GM12875 (cell line): ENCODE results near the gene TVP23A.

Experiments used
- H3K4me3 ChIP-seq: one replicate; pipeline ENCODE4 v1.5.1; 2011; ENCODE audit warnings: low read depth, low read length, control low read depth
- CTCF ChIP-seq: IDR thresholded peaks from 2 replicates; pipeline ENCODE4 v1.5.1; 2011; ENCODE audit warnings: low read depth, mild to moderate bottlenecking, control low read depth, inconsistent platforms, low read length, moderate library complexity, borderline replicate concordance; ENCODE audit not compliant: insufficient read depth

The TVP23A gene

GRCh38 chr16:10859020-10859419 is 40.4 kb upstream of the TVP23A start:
- no peak overlapping the region for H3K4me3 ChIP-seq
- no peak for TF ChIP-seq CTCF

DNA sequence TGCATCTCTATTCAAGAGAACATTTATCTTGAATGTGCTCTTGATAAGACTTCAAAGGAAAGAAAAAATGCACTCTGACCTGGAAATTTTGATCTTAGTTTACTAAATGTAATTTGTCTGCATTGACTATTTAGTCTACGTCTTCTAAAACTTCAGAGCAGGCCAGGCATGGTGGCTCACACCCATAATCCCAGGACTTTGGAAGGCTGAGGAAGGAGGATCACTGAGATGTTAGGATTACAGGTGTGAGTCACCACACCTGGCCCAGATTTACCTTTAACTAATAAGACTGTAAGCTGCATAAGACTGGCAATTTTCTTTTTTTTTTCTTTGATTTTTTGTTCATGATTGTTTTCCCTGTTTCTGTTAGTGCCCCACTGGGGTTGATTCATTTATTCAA is 39.6 kb upstream of the TVP23A start:
- H3K4me3 ChIP-seq: no peak overlapping the region
- no peak for TF ChIP-seq CTCF

DNA sequence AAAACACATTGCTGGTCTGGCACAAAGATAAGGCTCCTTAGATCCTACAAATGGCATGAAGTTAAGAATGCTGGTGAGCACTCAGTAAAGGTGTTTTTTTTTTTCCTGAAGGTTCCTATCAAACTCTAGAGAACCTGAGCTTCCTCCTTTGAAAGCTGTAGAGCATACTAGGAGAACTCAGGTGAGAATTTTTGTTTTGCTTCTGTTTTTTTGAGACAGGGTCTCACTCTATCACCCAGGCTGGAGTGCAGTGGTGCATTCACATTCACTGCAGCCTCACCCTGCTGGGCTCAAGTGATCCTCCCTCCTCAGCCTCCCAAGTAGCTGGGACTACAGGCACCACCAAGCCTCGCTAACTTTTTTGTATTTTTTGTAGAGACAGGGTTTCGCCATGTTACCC is 37.4 kb upstream of the TVP23A start:
- TF ChIP-seq CTCF: no peak
- H3K4me3 ChIP-seq: no peak overlapping the region

- no peak overlapping the region for H3K4me3 ChIP-seq
- no peak for TF ChIP-seq CTCF
Observed at GRCh38 chr16:10852948-10853347, 34.4 kb upstream of the TVP23A start.

DNA sequence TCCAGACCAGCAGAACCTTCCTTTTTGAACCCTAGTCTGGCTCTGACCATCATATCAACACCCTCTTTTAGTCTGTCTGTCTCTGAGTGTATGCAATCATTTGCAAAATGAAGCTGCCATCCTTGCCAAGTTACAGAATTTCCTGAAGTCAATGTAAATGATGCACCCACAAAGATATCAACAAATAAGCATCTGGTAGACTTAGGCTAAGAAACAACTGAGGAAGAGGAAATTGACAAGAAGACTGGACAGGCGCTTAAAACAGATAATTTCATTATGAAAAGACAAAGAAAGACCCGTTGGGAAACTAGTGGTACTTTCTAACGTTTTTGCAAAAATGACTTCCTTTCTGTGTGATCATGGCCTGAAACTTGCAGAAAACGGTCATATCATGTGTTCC is 33.7 kb upstream of the TVP23A start:
- TF ChIP-seq CTCF: no peak
- H3K4me3 ChIP-seq: no peak overlapping the region

DNA sequence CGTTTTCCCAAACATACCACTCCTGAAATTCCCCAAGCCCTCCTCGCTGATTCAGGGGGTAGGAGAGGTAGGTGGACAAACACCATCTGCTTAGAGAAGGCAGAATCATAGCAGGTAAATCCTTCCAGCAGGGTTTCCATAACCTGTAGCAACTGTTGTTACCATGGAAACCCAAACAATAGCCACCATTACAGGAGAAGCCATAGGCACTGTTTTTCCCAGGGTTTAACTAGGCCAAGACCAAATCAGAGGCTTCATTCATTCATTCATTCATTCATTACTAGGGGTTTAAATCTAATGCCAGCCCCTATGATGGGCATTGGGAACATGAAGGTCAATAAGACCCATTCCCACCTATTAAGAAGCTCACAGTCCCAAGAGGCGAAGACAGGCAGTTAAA is 32.9 kb upstream of the TVP23A start:
- TF ChIP-seq CTCF: no peak
- H3K4me3 ChIP-seq: no peak overlapping the region

DNA sequence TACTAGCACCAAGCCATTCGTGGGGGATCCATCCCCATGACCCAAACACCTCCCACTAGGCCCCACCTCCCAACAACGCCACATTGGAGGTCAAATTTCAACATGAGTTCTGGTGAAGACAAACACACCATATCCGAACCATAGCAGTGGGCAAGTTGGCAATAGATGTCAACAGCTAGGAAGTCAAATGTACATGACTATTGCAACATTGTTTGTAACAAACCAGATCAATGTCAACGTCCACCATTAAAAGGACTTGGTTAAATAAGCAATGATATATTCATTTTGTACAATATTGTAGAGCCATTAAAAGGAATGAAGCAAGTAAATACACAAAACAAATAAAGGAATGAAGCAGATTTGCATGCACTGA is 31.9 kb upstream of the TVP23A start:
- no peak overlapping the region for H3K4me3 ChIP-seq
- no peak for TF ChIP-seq CTCF
